ENCODE data around the gene NPEPPS. TPM values are rescaled to one million over a fixed set of nuclear protein-coding genes. Genes with fewer than 3 reads are reported as not detected.
A peak's percentile ranks its signal among the peaks of the same experiment; 100 is the strongest.

NPEPPS gene
- total RNA-seq, 1 donor from 2014 or later, result 234 TPM

DNA sequence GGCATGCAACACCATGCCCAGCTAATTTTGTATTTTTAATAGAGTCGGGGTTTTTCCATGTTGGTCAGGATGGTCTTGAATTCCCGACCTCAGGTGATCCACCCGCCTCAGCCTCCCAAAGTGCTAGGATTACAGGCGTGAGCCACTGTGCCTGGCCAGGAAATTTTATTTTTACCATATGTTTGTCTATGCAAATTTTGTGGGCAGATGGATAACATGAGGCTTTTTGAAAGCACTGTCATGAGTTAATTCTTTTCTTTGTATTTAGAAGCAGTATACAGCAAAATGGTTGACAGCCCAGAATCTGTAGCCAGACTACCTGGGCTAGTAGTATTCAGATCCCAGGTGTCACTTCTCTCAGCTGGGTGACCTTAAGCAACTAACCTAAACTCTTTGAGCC is 110.3 kb downstream of the NPEPPS start:
- DNase-seq, result no peak
- Mint-ChIP-seq H3K36me3 (ENCODE audit: unreplicated experiment) (no peaks in the 10 kb centered on the region), H3K27ac (ENCODE audit: unreplicated experiment) (no peak overlapping the region), H3K27me3 (ENCODE audit: unreplicated experiment) (no peaks in the 10 kb centered on the region), H3K4me3 (ENCODE audit: unreplicated experiment) (no peak overlapping the region), H3K4me1 (ENCODE audit: low read depth, unreplicated experiment) (no peaks in the 10 kb centered on the region), H3K9me3 (ENCODE audit: unreplicated experiment) (peaks cover 2% of the 10 kb centered on the region)
- TF ChIP-seq, protein P1, sequence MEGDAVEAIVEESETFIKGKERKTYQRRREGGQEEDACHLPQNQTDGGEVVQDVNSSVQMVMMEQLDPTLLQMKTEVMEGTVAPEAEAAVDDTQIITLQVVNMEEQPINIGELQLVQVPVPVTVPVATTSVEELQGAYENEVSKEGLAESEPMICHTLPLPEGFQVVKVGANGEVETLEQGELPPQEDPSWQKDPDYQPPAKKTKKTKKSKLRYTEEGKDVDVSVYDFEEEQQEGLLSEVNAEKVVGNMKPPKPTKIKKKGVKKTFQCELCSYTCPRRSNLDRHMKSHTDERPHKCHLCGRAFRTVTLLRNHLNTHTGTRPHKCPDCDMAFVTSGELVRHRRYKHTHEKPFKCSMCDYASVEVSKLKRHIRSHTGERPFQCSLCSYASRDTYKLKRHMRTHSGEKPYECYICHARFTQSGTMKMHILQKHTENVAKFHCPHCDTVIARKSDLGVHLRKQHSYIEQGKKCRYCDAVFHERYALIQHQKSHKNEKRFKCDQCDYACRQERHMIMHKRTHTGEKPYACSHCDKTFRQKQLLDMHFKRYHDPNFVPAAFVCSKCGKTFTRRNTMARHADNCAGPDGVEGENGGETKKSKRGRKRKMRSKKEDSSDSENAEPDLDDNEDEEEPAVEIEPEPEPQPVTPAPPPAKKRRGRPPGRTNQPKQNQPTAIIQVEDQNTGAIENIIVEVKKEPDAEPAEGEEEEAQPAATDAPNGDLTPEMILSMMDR (IDR thresholded peaks at IDR 0.05; ENCODE audit: partially characterized antibody, unreplicated experiment), result no peak

DNA sequence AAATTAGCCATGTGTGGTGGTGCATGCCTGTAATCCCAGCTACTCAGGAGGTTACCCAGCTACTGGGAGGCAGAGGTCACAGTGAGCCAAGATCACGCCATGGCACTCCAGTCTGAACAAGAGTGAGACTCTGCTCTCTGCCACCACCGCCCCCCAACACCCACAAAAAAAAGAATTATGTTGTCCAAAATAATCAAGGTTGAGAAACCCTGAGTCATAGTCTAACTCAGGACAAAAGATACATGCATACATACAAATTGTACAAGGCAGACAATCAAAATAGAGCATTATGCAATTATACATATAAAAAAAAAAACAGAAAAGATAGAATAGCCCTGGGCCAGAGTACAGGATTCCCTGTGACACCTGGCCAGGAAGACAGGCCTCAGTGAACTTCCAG is 112.2 kb downstream of the NPEPPS start:
- DNase-seq, result no peak
- Mint-ChIP-seq H3K4me3 (ENCODE audit: unreplicated experiment) (no peak overlapping the region), H3K36me3 (ENCODE audit: unreplicated experiment) (no peaks in the 10 kb centered on the region), H3K27me3 (ENCODE audit: unreplicated experiment) (peaks cover 2% of the 10 kb centered on the region), H3K27ac (ENCODE audit: unreplicated experiment) (no peak overlapping the region), H3K9me3 (ENCODE audit: unreplicated experiment) (peaks cover 2% of the 10 kb centered on the region), H3K4me1 (ENCODE audit: low read depth, unreplicated experiment) (no peaks in the 10 kb centered on the region)
- TF ChIP-seq, protein P1 (IDR thresholded peaks at IDR 0.05; ENCODE audit: partially characterized antibody, unreplicated experiment), result no peak

DNA sequence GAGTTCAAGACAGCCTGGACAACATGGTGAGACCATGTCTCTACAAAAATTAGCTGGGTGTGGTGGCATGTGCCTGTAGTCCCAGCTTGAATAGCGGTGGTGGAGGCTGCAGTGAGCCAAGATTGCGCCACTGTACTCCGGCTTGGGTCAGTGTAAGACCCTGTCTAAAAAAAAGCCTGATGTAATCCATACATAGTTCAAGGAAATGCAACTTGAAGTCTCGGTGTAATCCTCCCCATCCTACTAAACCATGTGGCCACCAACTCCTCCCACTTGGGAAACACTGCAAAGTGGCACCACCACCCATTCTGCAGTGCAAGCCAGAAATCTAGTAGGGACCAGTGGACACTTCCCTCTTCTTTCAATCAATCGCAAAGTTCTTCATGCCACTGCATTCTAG is 113.4 kb downstream of the NPEPPS start:
- peaks cover 2% of the 10 kb centered on the region for H3K9me3 Mint-ChIP-seq (ENCODE audit: unreplicated experiment)
- peaks cover 2% of the 10 kb centered on the region for H3K27me3 Mint-ChIP-seq (ENCODE audit: unreplicated experiment)
- H3K4me3 Mint-ChIP-seq (ENCODE audit: unreplicated experiment), result no peak overlapping the region

DNA sequence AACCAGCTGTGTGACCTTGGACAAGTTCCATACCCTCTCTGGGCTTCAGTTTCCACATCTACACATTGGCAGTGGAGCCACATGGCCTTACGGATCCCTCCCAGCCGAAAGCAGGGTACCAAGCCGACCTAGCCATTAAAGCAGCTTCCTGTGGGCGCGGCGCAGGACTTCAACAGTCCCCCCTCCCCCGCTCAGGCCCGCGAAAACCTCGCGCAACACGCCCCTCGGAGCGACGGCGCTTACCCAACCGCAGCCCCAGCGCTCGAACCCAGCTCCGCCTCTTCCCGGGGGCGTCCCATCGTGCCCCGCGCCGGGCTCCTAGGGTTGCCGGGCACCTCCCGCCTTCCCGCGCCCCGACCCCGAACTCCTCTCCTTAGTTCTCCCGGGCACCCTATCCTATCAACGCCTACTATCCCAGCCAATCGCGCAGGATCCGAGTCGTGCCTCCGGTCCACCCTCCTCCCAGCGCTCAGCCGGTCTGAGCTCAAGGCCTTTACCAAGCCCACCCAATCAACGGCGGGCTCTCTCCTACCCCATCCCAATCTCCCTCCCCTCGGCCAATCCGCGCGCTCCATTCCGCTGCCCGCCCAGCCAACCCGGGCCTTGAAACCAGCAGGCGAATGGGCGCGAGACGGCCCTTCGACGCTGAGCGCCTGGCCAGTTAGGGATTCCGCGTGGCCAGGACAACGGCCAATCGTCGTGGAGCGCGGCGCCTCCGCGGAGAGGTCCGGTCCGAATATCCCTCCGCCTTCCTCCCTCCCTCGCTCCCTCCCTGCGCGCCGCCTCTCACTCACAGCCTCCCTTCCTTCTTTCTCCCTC is 118.5 kb downstream of the NPEPPS start, which contains the start of gene KPNB1:
Gene KPNB1 (plus strand): TSS at position 767 of the 819 bp plus-strand sequence. CDS start 326 bp downstream, outside the sequence.
- TF ChIP-seq, protein P1 (IDR thresholded peaks at IDR 0.05; ENCODE audit: partially characterized antibody, unreplicated experiment), result no peak
- H3K27ac Mint-ChIP-seq (ENCODE audit: unreplicated experiment), result peak within 1 kb of the TSS; percentile 92
- peaks cover 10% of the 10 kb centered on the region for H3K27me3 Mint-ChIP-seq (ENCODE audit: unreplicated experiment)
- peak within 1 kb of the TSS; percentile 98 for H3K4me3 Mint-ChIP-seq (ENCODE audit: unreplicated experiment)
- peak; percentile 99 for DNase-seq
- peaks cover 9% of the 10 kb centered on the region for H3K4me1 Mint-ChIP-seq (ENCODE audit: low read depth, unreplicated experiment)
- H3K36me3 Mint-ChIP-seq (ENCODE audit: unreplicated experiment), result no peaks in the 10 kb centered on the region
- peaks cover 2% of the 10 kb centered on the region for H3K9me3 Mint-ChIP-seq (ENCODE audit: unreplicated experiment)

More for the DNA sequence above, 113.4 kb downstream of the NPEPPS start:
- Mint-ChIP-seq H3K27ac (ENCODE audit: unreplicated experiment) (no peak overlapping the region), H3K36me3 (ENCODE audit: unreplicated experiment) (no peaks in the 10 kb centered on the region), H3K4me1 (ENCODE audit: low read depth, unreplicated experiment) (peaks cover 2% of the 10 kb centered on the region)
- TF ChIP-seq, protein P1 (IDR thresholded peaks at IDR 0.05; ENCODE audit: partially characterized antibody, unreplicated experiment), result no peak
- DNase-seq, result no peak

DNA sequence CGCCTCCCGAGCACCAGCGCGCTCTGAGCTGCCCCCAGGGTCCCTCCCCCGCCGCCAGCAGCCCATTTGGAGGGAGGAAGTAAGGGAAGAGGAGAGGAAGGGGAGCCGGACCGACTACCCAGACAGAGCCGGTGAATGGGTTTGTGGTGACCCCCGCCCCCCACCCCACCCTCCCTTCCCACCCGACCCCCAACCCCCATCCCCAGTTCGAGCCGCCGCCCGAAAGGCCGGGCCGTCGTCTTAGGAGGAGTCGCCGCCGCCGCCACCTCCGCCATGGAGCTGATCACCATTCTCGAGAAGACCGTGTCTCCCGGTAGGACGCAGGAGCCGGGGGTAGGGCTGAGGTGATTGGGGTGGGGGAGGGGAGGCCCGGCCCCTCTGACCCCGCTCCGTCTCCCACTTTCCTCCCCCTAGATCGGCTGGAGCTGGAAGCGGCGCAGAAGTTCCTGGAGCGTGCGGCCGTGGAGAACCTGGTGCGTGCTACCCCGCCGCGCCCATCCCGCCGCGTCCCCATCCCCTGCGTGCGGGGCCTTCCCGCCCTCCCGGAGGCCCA is 119.1 kb downstream of the NPEPPS start:
- DNase-seq, result no peak
- Mint-ChIP-seq H3K27me3 (ENCODE audit: unreplicated experiment) (peaks cover 10% of the 10 kb centered on the region), H3K36me3 (ENCODE audit: unreplicated experiment) (no peaks in the 10 kb centered on the region), H3K27ac (ENCODE audit: unreplicated experiment) (peak overlapping the region; percentile 28), H3K4me3 (ENCODE audit: unreplicated experiment) (peak overlapping the region; percentile 98), H3K4me1 (ENCODE audit: low read depth, unreplicated experiment) (peaks cover 9% of the 10 kb centered on the region), H3K9me3 (ENCODE audit: unreplicated experiment) (peaks cover 2% of the 10 kb centered on the region)
- TF ChIP-seq, protein P1 (IDR thresholded peaks at IDR 0.05; ENCODE audit: partially characterized antibody, unreplicated experiment), result no peak

Data from glutamatergic neuron (in vitro differentiated cells).